H9 (cell line): ENCODE data around the gene EFCAB5. TPM values are rescaled to one million over a fixed set of nuclear protein-coding genes. Genes with fewer than 3 reads are reported as not detected.

Experiments
- DNase-seq: peaks from one replicate; pipeline ENCODE4 v3.0.0-alpha.2; 2017
- H2AFZ ChIP-seq: one replicate; pipeline ENCODE4 v1.6.1; 2013; ENCODE audit warnings: mild to moderate bottlenecking, low read length, control low read depth, moderate library complexity
- H2AK5ac ChIP-seq: 2 replicates; pipeline ENCODE4 v1.6.1; 2013; ENCODE audit warnings: low read length, control low read depth, mixed read lengths; ENCODE audit not compliant: insufficient read length
- H2BK120ac ChIP-seq: one replicate; pipeline ENCODE4 v1.6.1; 2013; ENCODE audit warnings: low read depth, mild to moderate bottlenecking, low read length, control low read depth, inconsistent platforms; ENCODE audit not compliant: poor library complexity, severe bottlenecking
- H2BK12ac ChIP-seq: 2 replicates; pipeline ENCODE4 v1.6.1; 2013; ENCODE audit warnings: low read length, control low read depth, mixed read lengths, low read depth; ENCODE audit not compliant: insufficient read length
- H2BK15ac ChIP-seq: 2 replicates; pipeline ENCODE4 v1.6.1; 2013; ENCODE audit warnings: low read depth, low read length, control low read depth
- H2BK20ac ChIP-seq: one replicate; pipeline ENCODE4 v1.6.1; 2013; ENCODE audit warnings: low read depth, mild to moderate bottlenecking, low read length, control low read depth, inconsistent platforms; ENCODE audit not compliant: poor library complexity, severe bottlenecking
- H2BK5ac ChIP-seq: 2 replicates; pipeline ENCODE4 v1.6.1; 2013; ENCODE audit warnings: low read length, control low read depth, mixed read lengths; ENCODE audit not compliant: insufficient read length
- H3K14ac ChIP-seq: 2 replicates; pipeline ENCODE4 v1.6.1; 2013; ENCODE audit warnings: low read length, control low read depth; ENCODE audit not compliant: insufficient read depth
- H3K18ac ChIP-seq: 2 replicates; pipeline ENCODE4 v1.6.1; 2013; ENCODE audit warnings: low read depth, mild to moderate bottlenecking, mixed read lengths, low read length, control low read depth; ENCODE audit not compliant: insufficient read length
- H3K23ac ChIP-seq: 2 replicates; pipeline ENCODE4 v1.6.1; 2013; ENCODE audit warnings: low read length, control low read depth, mixed read lengths, low read depth; ENCODE audit not compliant: insufficient read length
- H3K23me2 ChIP-seq: 2 replicates; pipeline ENCODE4 v1.6.1; 2013; ENCODE audit warnings: low read depth, mild to moderate bottlenecking, mixed read lengths, low read length, control low read depth; ENCODE audit not compliant: insufficient read length, poor library complexity, severe bottlenecking
- H3K27ac ChIP-seq: 2 replicates; pipeline ENCODE4 v1.5.1; 2013; ENCODE audit warnings: low read length, control low read depth, mixed read lengths, low read depth; ENCODE audit not compliant: insufficient read length
- H3K27me3 ChIP-seq: 2 replicates; pipeline ENCODE4 v1.6.1; 2013; ENCODE audit warnings: low read length, control low read depth, inconsistent platforms; ENCODE audit not compliant: insufficient read depth
- H3K4ac ChIP-seq: 2 replicates; pipeline ENCODE4 v1.6.1; 2013; ENCODE audit warnings: low read depth, mild to moderate bottlenecking, control low read depth, inconsistent platforms, low read length, moderate library complexity
- H3K4me1 ChIP-seq: 2 replicates; pipeline ENCODE4 v1.6.1; 2013; ENCODE audit warnings: low read length, control low read depth, inconsistent platforms; ENCODE audit not compliant: insufficient read depth
- H3K4me2 ChIP-seq: 2 replicates; pipeline ENCODE4 v1.6.1; 2013; ENCODE audit warnings: low read length, control low read depth, mixed read lengths; ENCODE audit not compliant: insufficient read length, insufficient read depth
- H3K56ac ChIP-seq: 2 replicates; pipeline ENCODE4 v1.6.1; 2013; ENCODE audit warnings: low read depth, mild to moderate bottlenecking, mixed read lengths, low read length, control low read depth; ENCODE audit not compliant: insufficient read length
- H3K79me1 ChIP-seq: 2 replicates; pipeline ENCODE4 v1.6.1; 2013; ENCODE audit warnings: low read depth, mild to moderate bottlenecking, moderate library complexity, low read length, control low read depth, inconsistent platforms; ENCODE audit not compliant: insufficient read depth, poor library complexity, severe bottlenecking
- H3K79me2 ChIP-seq: 2 replicates; pipeline ENCODE4 v1.6.1; 2013; ENCODE audit warnings: low read length, control low read depth, inconsistent platforms; ENCODE audit not compliant: insufficient read depth
- H3K9ac ChIP-seq: 2 replicates; pipeline ENCODE4 v1.6.1; 2013; ENCODE audit warnings: low read length, control low read depth, mixed read lengths; ENCODE audit not compliant: insufficient read length; ENCODE audit errors: extremely low read depth
- H3K9me3 ChIP-seq: one replicate; pipeline ENCODE4 v1.6.1; 2013; ENCODE audit warnings: low read depth, low read length, inconsistent platforms; ENCODE audit not compliant: control insufficient read depth
- H3T11ph ChIP-seq: one replicate; pipeline ENCODE4 v1.6.1; 2013; ENCODE audit warnings: mild to moderate bottlenecking, low read length, control low read depth, inconsistent platforms
- H4K20me1 ChIP-seq: one replicate; pipeline ENCODE4 v1.6.1; 2013; ENCODE audit not compliant: control insufficient read depth, insufficient read length, insufficient read depth
- H4K5ac ChIP-seq: 2 replicates; pipeline ENCODE4 v1.6.1; 2013; ENCODE audit warnings: low read depth, mild to moderate bottlenecking, mixed read lengths, low read length, control low read depth; ENCODE audit not compliant: insufficient read length
- H4K8ac ChIP-seq: replicated peaks from 2 replicates; pipeline ENCODE4 v1.6.1; 2013; ENCODE audit warnings: low read length, control low read depth, mixed read lengths, low read depth; ENCODE audit not compliant: insufficient read length
- H4K91ac ChIP-seq: 2 replicates; pipeline ENCODE4 v1.6.1; 2013; ENCODE audit warnings: low read depth, mild to moderate bottlenecking, moderate library complexity, mixed read lengths, low read length, control low read depth; ENCODE audit not compliant: insufficient read length
- H3K27ac Mint-ChIP-seq, 3 experiments: 2 replicates in 2 of 3; 3 replicates in 1 of 3; pipeline ENCODE4 v1.8.0; 2020 to 2021; ENCODE audit warnings: mixed read lengths in 3 of 3, mild to moderate bottlenecking in 1 of 3, moderate library complexity in 1 of 3
- H3K27me3 Mint-ChIP-seq: 2 replicates; pipeline ENCODE4 v1.8.0; 2021; ENCODE audit warnings: low read depth, mild to moderate bottlenecking, moderate library complexity, mixed read lengths
- H3K36me3 Mint-ChIP-seq, 3 experiments: 2 replicates in 2 of 3; 3 replicates in 1 of 3; pipeline ENCODE4 v1.8.0; 2020 to 2021; ENCODE audit warnings: low read depth in 3 of 3, mixed read lengths in 3 of 3; ENCODE audit not compliant: insufficient read depth in 1 of 3
- H3K4me1 Mint-ChIP-seq, 2 experiments: 2 replicates each; pipeline ENCODE4 v1.8.0; 2020; ENCODE audit warnings: mixed read lengths in 2 of 2
- H3K4me3 Mint-ChIP-seq, 2 experiments: 2 replicates in 1 of 2; 3 replicates in 1 of 2; pipeline ENCODE4 v1.8.0; 2020 to 2021; ENCODE audit warnings: mild to moderate bottlenecking in 2 of 2, mixed read lengths in 2 of 2, moderate library complexity in 1 of 2
- H3K9me3 Mint-ChIP-seq, 2 experiments: 2 replicates in 1 of 2; 3 replicates in 1 of 2; pipeline ENCODE4 v1.8.0; 2020; ENCODE audit warnings: mild to moderate bottlenecking in 2 of 2, mixed read lengths in 2 of 2, moderate library complexity in 1 of 2
- WGBS: extraction: QIAGEN DNeasy Blood & Tissue Kit; methylation state at CpG from one replicate; pipeline ENCODE4 v1.1.7; 2013; ENCODE audit warnings: missing lambda C conversion rate, low lambda C conversion rate, mixed read lengths; ENCODE audit not compliant: insufficient read length; ENCODE audit errors: extremely low coverage; 5-methylcytosine and 5-hydroxymethylcytosine counted together
- long read RNA-seq: library from polyadenylated mRNA; unstranded; transcript quantifications from one replicate; pipeline ENCODE4 v2.0.0, GENCODE V29; 2020
- total RNA-seq: library from RNA; stranded (reverse); gene quantifications from 2 replicates; pipeline ENCODE4 v1.2.1, GENCODE V29; 2021
- TF ChIP-seq, protein P1 (sequence below): fragments of 200-600 bp; sonication (generic); conservative IDR thresholded peaks from 3 replicates; pipeline ENCODE4 v1.8.0; 2021; ENCODE audit warnings: antibody characterized with exemption, mild to moderate bottlenecking

The EFCAB5 gene
- total RNA-seq, result not detected in 2 replicates
- long read RNA-seq, result 0 reads

DNA sequence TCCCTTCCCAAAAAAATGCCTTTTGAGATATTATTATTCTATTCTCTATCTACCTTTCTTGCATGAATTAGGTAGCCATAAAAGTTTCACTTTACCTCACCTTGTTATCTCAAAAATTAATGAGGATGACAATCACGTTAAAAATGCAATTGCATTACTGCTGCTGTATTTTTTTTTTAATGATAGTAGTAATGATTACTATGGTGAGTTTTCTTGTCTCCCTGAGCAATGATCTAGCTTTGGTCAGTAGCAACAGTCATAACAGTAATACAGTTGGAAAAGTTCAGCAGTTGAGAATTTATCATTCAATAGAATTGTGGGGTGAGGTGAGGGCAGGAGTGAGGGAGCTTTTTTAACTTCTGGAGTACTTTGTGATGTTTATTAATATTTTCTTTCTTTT lies at the start of gene EFCAB5:
TSS of gene EFCAB5 (plus strand) at position 301 of the 400 bp plus-strand sequence. CDS start 163 bp downstream, outside the sequence.
- DNase-seq, result no peak
- Histone ChIP-seq H3K27ac (no peak within 1 kb of the TSS), H4K20me1 (no peaks in the 10 kb centered on the region), H2BK12ac (no peak within 1 kb of the TSS), H3K27me3 (no peaks in the 10 kb centered on the region), H3K18ac (no peak within 1 kb of the TSS), H2AFZ (no peak within 1 kb of the TSS), H3K9me3 (no peaks in the 10 kb centered on the region), H2BK5ac (no peak within 1 kb of the TSS), H4K8ac (no peak within 1 kb of the TSS), H3K79me1 (no peaks in the 10 kb centered on the region), H3K23me2 (no peaks in the 10 kb centered on the region), H3K4me1 (no peaks in the 10 kb centered on the region), H3K9ac (no peak within 1 kb of the TSS), H2BK15ac (no peak within 1 kb of the TSS), H3K56ac (no peak within 1 kb of the TSS), H3T11ph (no peak within 1 kb of the TSS), H2BK120ac (no peak within 1 kb of the TSS), H4K5ac (no peak within 1 kb of the TSS), H2AK5ac (no peak within 1 kb of the TSS), H2BK20ac (no peak within 1 kb of the TSS), H4K91ac (no peak within 1 kb of the TSS), H3K14ac (no peak within 1 kb of the TSS), H3K23ac (no peak within 1 kb of the TSS), H3K4ac (no peak within 1 kb of the TSS), H3K79me2 (no peaks in the 10 kb centered on the region), H3K4me2 (no peak within 1 kb of the TSS)
- Mint-ChIP-seq H3K4me3 (no peak within 1 kb of the TSS), H3K27me3 (no peaks in the 10 kb centered on the region), H3K9me3 (no peaks in the 10 kb centered on the region), H3K27ac (no peak within 1 kb of the TSS), H3K36me3 (no peaks in the 10 kb centered on the region), H3K4me1 (no peaks in the 10 kb centered on the region)
- WGBS, result no CpG with 5 or more reads among the region's 1 CpG
- TF ChIP-seq, protein P1, sequence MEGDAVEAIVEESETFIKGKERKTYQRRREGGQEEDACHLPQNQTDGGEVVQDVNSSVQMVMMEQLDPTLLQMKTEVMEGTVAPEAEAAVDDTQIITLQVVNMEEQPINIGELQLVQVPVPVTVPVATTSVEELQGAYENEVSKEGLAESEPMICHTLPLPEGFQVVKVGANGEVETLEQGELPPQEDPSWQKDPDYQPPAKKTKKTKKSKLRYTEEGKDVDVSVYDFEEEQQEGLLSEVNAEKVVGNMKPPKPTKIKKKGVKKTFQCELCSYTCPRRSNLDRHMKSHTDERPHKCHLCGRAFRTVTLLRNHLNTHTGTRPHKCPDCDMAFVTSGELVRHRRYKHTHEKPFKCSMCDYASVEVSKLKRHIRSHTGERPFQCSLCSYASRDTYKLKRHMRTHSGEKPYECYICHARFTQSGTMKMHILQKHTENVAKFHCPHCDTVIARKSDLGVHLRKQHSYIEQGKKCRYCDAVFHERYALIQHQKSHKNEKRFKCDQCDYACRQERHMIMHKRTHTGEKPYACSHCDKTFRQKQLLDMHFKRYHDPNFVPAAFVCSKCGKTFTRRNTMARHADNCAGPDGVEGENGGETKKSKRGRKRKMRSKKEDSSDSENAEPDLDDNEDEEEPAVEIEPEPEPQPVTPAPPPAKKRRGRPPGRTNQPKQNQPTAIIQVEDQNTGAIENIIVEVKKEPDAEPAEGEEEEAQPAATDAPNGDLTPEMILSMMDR, result no peak
